ENCODE results near the gene TMEM125.

DNA sequence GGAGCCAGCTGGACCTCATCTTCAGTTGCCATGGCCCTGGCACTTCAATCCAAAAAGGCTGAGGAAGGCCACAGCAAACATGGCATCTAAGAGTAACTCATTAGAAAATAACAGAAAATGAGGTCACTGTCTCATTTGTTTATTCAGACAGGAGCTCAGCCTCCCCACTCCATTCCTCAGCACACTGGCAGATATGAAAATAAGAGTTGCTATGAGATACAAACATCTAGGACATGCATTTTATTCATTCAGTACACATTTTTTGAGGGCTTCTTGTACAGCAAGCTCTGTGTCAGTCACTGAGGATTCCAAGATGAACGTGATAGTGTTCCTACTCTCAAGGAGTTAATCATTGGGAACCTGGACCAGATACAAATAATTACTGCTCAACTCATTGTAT lies 32.7 kb upstream of the TMEM125 start:
- TF ChIP-seq, protein P1, sequence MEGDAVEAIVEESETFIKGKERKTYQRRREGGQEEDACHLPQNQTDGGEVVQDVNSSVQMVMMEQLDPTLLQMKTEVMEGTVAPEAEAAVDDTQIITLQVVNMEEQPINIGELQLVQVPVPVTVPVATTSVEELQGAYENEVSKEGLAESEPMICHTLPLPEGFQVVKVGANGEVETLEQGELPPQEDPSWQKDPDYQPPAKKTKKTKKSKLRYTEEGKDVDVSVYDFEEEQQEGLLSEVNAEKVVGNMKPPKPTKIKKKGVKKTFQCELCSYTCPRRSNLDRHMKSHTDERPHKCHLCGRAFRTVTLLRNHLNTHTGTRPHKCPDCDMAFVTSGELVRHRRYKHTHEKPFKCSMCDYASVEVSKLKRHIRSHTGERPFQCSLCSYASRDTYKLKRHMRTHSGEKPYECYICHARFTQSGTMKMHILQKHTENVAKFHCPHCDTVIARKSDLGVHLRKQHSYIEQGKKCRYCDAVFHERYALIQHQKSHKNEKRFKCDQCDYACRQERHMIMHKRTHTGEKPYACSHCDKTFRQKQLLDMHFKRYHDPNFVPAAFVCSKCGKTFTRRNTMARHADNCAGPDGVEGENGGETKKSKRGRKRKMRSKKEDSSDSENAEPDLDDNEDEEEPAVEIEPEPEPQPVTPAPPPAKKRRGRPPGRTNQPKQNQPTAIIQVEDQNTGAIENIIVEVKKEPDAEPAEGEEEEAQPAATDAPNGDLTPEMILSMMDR (IDR thresholded peaks at IDR 0.05; ENCODE audit: insufficient read depth, low read length): no peak
- TF ChIP-seq POLR2AphosphoS5 (IDR thresholded peaks at IDR 0.05; ENCODE audit: low read depth) (no peak), GABPA (IDR thresholded peaks at IDR 0.05; ENCODE audit: low read depth) (no peak), SPI1 (IDR thresholded peaks at IDR 0.05; ENCODE audit: borderline replicate concordance, low read depth) (no peak)
- TF ChIP-seq, protein P2, sequence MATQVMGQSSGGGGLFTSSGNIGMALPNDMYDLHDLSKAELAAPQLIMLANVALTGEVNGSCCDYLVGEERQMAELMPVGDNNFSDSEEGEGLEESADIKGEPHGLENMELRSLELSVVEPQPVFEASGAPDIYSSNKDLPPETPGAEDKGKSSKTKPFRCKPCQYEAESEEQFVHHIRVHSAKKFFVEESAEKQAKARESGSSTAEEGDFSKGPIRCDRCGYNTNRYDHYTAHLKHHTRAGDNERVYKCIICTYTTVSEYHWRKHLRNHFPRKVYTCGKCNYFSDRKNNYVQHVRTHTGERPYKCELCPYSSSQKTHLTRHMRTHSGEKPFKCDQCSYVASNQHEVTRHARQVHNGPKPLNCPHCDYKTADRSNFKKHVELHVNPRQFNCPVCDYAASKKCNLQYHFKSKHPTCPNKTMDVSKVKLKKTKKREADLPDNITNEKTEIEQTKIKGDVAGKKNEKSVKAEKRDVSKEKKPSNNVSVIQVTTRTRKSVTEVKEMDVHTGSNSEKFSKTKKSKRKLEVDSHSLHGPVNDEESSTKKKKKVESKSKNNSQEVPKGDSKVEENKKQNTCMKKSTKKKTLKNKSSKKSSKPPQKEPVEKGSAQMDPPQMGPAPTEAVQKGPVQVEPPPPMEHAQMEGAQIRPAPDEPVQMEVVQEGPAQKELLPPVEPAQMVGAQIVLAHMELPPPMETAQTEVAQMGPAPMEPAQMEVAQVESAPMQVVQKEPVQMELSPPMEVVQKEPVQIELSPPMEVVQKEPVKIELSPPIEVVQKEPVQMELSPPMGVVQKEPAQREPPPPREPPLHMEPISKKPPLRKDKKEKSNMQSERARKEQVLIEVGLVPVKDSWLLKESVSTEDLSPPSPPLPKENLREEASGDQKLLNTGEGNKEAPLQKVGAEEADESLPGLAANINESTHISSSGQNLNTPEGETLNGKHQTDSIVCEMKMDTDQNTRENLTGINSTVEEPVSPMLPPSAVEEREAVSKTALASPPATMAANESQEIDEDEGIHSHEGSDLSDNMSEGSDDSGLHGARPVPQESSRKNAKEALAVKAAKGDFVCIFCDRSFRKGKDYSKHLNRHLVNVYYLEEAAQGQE (IDR thresholded peaks at IDR 0.05; ENCODE audit: insufficient replicate concordance, low read depth): no peak
